ENCODE results near the gene SPR. TPM values are rescaled to one million over a fixed set of nuclear protein-coding genes. Genes with fewer than 3 reads are reported as not detected.

The SPR gene
- total and polyA plus RNA-seq, 9 of the 15 experiments (the other 6 are each of a cell fraction or from before 2014, with no cell fraction given): 7.7 to 38.3 (median 26.3) TPM

GRCh38 chr2:72871060-72871459 lies 16.1 kb upstream of the SPR start:
- ATAC-seq: no peak
- no peaks in the 10 kb centered on the region for H3K4me1 ChIP-seq (replicated peaks in 1 of 2; ENCODE audit: control insufficient read depth in 2 of 2, insufficient read depth in 2 of 2, low read length in 2 of 2)
- H3K4me3 ChIP-seq: no peak overlapping the region
- TF ChIP-seq PBX2 (CRISPR knock-in tag; IDR thresholded peaks at IDR 0.05; ENCODE audit: low read depth): no peak
- 0 out of 2 replicates have a peak, but pooled peaks have one; percentile 12 for TF ChIP-seq PBX2 (tag; conservative IDR thresholded peaks at IDR 0.05; ENCODE audit: low read depth)
- TF ChIP-seq SIN3B (IDR thresholded peaks at IDR 0.05; ENCODE audit: low read depth): no peak
- no peak for TF ChIP-seq KLF10 (CRISPR knock-in tag; IDR thresholded peaks at IDR 0.05)
- no peaks in the 10 kb centered on the region for H3K79me2 ChIP-seq (ENCODE audit: control insufficient read depth, insufficient read depth, low read length)
- no peaks in the 10 kb centered on the region for H3K36me3 ChIP-seq (ENCODE audit: control insufficient read depth, insufficient read depth, low read length)
- no peaks in the 10 kb centered on the region for H3K27me3 ChIP-seq (ENCODE audit: control insufficient read depth in 2 of 2, insufficient read depth in 2 of 2, low read length in 2 of 2)
- FAIRE-seq: no peak
- no peak overlapping the region for H3K4me2 ChIP-seq (ENCODE audit: insufficient read depth, low read length)
- no peak overlapping the region for H3K27ac ChIP-seq (ENCODE audit: extremely low read depth, low read depth, low read length)
- no peak overlapping the region for H2AFZ ChIP-seq (ENCODE audit: low read depth, low read length)
- in situ Hi-C loops (cut with MboI): no loop called here
- WGBS (ENCODE audit: insufficient coverage, low coverage, missing lambda C conversion rate): 0% methylated on average over 1 of the region's 1 CpG
- no peaks in the 10 kb centered on the region for H3K9me1 ChIP-seq (ENCODE audit: control insufficient read depth, insufficient read depth, low read length)
- no peak for DNase-seq (ENCODE audit: extremely low read depth in 1 of 4, low spot score in 3 of 4)
- no peaks in the 10 kb centered on the region for H3K9me3 ChIP-seq (replicated peaks; ENCODE audit: control insufficient read depth, insufficient read depth, low read depth, low read length)
- POLR2A ChIA-PET: no interaction called here
- intact Hi-C loops (cut with micrococcal nuclease): no loop called here
- no peaks in the 10 kb centered on the region for H4K20me1 ChIP-seq (replicated peaks; ENCODE audit: control insufficient read depth, insufficient read depth, low read length)
- CTCF ChIA-PET (ENCODE audit: low intra/inter-chr PET ratio): no interaction called here
- no peak overlapping the region for H3K9ac ChIP-seq (ENCODE audit: insufficient read depth in 1 of 2, low read depth in 2 of 2, low read length in 2 of 2)
- BruUV-seq (replicated peaks): no TSS peak

DNA sequence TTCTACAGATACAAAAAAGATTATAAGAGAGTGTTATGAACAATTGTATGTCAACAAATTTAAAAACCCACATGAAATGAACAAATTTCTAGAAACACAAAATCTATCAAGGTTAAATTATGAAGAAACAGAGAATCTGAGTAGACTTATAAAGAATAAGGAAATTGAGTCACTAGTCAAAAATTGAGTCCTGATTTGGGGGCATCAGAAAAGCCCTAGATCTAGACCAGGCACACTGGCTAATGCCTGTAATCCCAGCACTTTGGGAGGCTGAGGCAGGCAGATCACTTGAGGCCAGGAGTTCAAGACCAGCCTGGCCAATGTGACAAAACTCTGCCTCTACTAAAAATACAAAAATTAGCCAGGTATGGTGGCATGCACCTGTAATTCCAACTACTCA lies 15.3 kb upstream of the SPR start:
- intact Hi-C loops (cut with micrococcal nuclease): no loop called here
- no TSS peak for BruUV-seq (replicated peaks)
- H2AFZ ChIP-seq (ENCODE audit: low read depth, low read length): no peak overlapping the region
- H3K4me1 ChIP-seq (replicated peaks in 1 of 2; ENCODE audit: control insufficient read depth in 2 of 2, insufficient read depth in 2 of 2, low read length in 2 of 2): no peaks in the 10 kb centered on the region
- CTCF ChIA-PET (ENCODE audit: low intra/inter-chr PET ratio): no interaction called here
- H3K36me3 ChIP-seq (ENCODE audit: control insufficient read depth, insufficient read depth, low read length): no peaks in the 10 kb centered on the region
- H3K79me2 ChIP-seq (ENCODE audit: control insufficient read depth, insufficient read depth, low read length): no peaks in the 10 kb centered on the region
- FAIRE-seq: no peak
- no peak overlapping the region for H3K9ac ChIP-seq (ENCODE audit: insufficient read depth in 1 of 2, low read depth in 2 of 2, low read length in 2 of 2)
- no peak overlapping the region for H3K27ac ChIP-seq (ENCODE audit: extremely low read depth, low read depth, low read length)
- no peak for DNase-seq (ENCODE audit: extremely low read depth in 1 of 4, low spot score in 3 of 4)
- POLR2A ChIA-PET: no interaction called here
- H3K9me3 ChIP-seq (replicated peaks; ENCODE audit: control insufficient read depth, insufficient read depth, low read depth, low read length): no peaks in the 10 kb centered on the region
- H3K4me2 ChIP-seq (ENCODE audit: insufficient read depth, low read length): no peak overlapping the region
- in situ Hi-C loops (cut with MboI): no loop called here
- H3K27me3 ChIP-seq (ENCODE audit: control insufficient read depth in 2 of 2, insufficient read depth in 2 of 2, low read length in 2 of 2): no peaks in the 10 kb centered on the region
- H3K4me3 ChIP-seq: no peak overlapping the region
- ATAC-seq: no peak
- H3K9me1 ChIP-seq (ENCODE audit: control insufficient read depth, insufficient read depth, low read length): no peaks in the 10 kb centered on the region
- no peaks in the 10 kb centered on the region for H4K20me1 ChIP-seq (replicated peaks; ENCODE audit: control insufficient read depth, insufficient read depth, low read length)
- no peak for TF ChIP-seq RAD21 (CRISPR knock-in tag; conservative IDR thresholded peaks at IDR 0.05 in 1 of 2, IDR thresholded peaks at IDR 0.05 in 1 of 2)
- no peak for TF ChIP-seq GABPA (tag; conservative IDR thresholded peaks at IDR 0.05; ENCODE audit: low read depth)
- TF ChIP-seq, protein P1, sequence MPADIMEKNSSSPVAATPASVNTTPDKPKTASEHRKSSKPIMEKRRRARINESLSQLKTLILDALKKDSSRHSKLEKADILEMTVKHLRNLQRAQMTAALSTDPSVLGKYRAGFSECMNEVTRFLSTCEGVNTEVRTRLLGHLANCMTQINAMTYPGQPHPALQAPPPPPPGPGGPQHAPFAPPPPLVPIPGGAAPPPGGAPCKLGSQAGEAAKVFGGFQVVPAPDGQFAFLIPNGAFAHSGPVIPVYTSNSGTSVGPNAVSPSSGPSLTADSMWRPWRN (IDR thresholded peaks at IDR 0.05; ENCODE audit: low read depth): no peak
- TF ChIP-seq ZNF395 (CRISPR knock-in tag; IDR thresholded peaks at IDR 0.05): no peak
- TF ChIP-seq ESRRB (CRISPR knock-in tag; IDR thresholded peaks at IDR 0.05; ENCODE audit: borderline replicate concordance): no peak
- no peak for TF ChIP-seq WHSC1 (IDR thresholded peaks at IDR 0.05; ENCODE audit: low read length)
- no peak for TF ChIP-seq POLR2A (conservative IDR thresholded peaks at IDR 0.05)
- no peak for TF ChIP-seq PHF8 (IDR thresholded peaks at IDR 0.05; ENCODE audit: borderline replicate concordance, low read length)
- no peak for TF ChIP-seq DMBX1 (CRISPR knock-in tag; IDR thresholded peaks at IDR 0.05; ENCODE audit: borderline replicate concordance)

Measured in K562 (cell line).